Erythroblast (primary cell): ENCODE measurements around the gene FNDC3A.

ENCODE experiments used
- GATA1 ChIP-seq: IDR thresholded peaks from 2 replicates; pipeline ENCODE4 v1.6.1; 2011; ENCODE audit warnings: low read depth, mild to moderate bottlenecking, control low read depth, low read length, moderate library complexity
- POLR2A ChIP-seq: IDR thresholded peaks from 2 replicates; pipeline ENCODE4 v1.6.1; 2011; ENCODE audit warnings: mild to moderate bottlenecking, low read length

GRCh38 chr13:49234741-49235140 is 259.0 kb downstream of the FNDC3A start:
- TF ChIP-seq POLR2A (no peak), GATA1 (no peak)
